ENCODE results near the gene NFU1.
A peak's percentile ranks its signal among the peaks of the same experiment; 100 is the strongest.

Gene NFU1

DNA sequence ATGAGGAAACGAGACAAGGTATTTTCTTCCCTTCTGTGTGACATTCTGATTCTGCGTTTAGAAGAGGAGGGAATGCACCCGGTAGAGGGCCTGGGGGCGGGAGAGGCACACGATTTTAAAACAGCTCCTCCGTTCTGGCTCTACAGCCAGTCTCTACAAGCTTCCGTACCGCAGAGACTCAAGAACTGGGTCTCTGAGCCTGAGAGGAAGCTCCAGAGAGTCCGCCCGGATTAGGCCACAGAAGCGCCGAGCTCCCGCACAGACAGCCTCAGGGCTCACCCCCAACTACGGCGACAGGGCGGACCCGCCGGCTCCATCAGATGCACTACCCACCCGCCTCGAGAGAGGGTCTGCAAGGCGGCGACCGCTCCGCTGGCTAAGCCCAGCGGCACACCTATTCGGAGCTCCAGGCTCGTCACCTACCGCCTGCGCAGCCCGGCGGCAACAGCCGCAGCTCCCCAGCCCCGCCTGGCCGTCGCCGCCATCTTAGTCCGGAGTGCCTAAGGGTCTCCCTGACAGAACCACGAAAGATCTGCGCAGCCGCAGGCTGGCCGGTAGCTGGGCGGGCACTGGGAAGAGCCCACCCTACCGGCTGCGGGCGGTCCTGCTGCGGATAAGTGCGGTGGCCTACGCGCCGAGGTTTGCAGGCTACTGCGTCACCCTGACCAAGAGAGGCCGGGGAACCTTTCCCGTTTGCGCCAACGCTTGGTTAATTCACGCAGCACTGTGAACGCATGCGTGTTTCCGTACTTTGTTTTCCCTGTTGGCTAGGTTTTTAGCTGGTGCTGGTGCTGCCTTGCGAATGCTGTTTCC, at the start of gene NFU1:
Gene NFU1, minus strand, starts transcription at position 498 of the 813 bp plus-strand sequence. Its CDS starts 13 bp downstream, at position 485.
- DNase-seq, result peak; percentile 97

GRCh38 chr2:69483696-69484095, 46.5 kb upstream of the NFU1 start:
- DNase-seq, result no peak

GRCh38 chr2:69483024-69483423, 45.8 kb upstream of the NFU1 start:
- no peak for DNase-seq

DNA sequence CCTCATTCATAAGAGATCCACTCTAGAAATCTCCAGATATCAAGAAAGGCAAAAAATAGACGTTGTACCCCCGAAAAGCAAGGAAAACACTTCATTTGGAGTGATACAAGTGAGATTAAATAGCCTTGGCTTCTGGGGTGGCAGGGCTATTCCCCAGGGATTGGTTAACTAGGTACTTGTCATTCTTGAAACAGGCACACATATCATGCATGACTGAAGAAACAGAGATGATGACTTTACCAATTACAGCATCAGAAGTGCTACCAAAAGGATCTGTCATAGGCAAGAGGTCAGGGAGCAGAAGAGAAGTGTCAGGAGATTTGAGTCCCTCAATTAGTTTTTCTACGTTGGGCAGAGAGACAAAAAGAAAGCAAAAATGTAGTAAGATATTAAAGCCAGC, 45.2 kb upstream of the NFU1 start:
- DNase-seq, result peak; percentile 17

DNA sequence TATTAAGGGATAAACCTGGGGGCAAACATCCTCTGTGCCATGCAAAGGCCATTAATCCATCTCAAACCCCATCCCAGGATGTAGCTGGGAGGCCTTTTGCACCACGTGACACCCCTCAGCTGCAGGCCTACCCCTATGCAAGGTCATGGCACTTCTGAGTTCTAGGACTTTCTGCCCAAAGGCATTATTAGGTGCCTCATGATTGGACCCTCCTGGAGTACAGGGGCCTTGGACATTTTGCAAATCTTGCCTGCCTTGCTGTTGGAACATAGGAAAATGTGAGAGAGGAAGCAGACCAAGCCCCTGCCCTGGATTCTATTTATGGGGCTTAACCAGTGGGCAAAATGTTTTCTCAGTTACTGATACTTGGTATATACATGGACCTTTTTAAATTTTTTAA, 44.2 kb upstream of the NFU1 start:
- no peak for DNase-seq

DNA sequence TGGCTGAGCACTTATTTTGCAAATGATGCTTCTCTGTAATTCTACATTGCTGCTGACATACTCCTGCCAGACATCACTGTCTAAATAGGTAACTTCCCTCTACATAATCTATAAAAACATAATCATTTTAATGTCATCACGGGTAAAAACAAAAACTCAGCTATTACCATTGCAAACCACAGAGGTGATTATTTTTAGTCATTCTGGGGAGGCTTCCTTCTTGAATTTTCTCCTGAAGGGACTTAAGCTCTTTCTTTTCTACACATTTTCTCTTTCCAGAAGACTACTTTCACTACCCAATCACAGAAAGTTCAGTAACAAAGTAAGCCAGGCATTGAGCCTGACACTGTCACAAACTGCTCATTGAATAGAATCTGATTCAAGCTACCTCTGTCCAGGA, 40.4 kb upstream of the NFU1 start:
- no peak for DNase-seq

- no peak for DNase-seq
Observed at GRCh38 chr2:69474688-69475087, 37.5 kb upstream of the NFU1 start.

DNA sequence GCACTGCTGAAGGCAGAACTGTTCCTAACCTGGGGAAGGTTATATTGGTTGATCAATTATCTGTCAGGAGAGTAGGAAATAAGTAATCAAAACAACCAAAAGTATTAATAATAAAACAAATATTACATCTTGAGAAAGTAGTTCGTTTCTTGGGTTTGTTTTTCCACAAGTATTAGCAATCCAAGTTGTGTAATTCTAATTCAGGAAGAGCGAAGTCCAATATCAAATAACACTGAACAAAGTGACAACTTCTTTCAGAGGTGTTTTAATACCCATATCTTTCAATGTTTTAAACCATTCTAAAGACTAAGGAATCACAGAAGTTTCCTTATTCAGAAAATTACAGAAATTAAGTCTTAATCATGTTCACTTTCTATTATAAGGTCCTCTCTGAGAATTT, 34.6 kb upstream of the NFU1 start:
- DNase-seq, result no peak

GRCh38 chr2:69470911-69471310, 33.7 kb upstream of the NFU1 start:
- DNase-seq, result no peak

DNA sequence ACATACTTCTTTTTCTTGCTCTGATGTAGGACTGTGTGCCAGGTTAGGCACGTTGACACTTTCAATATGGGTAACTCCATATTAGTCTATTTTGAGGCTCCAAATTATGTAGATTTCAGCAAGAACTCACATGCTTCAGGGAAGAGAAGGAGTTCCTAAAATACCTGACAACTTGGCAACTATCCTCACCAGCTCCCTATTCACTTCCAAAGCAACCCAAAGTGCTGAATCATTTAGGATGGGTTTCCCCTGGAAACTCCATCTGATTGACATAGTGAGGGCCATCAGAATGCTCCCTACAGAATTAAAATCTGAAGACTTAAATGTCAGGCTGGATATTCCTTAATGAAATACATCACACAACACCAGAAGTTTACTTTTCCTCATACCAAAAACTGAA, 32.5 kb upstream of the NFU1 start:
- DNase-seq, result no peak

DNA sequence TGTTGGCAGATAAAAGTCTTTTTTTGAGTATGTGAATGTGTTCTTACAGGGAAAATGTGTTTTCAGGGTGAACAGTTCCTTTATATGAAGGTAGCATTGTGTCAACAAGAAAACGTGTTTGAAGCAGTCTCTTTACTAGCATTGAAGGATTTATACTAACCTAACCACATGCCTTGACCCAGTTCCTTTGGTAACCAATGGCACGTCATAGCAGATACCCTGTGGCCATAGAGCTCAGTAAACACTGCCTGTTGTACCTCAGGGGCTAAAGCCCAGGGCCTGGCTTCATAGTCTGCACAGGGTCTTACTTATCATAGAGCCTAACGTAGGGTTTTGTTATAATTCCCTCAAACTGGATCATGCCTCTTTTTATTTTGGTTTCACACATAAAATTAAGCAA, 32.1 kb upstream of the NFU1 start:
- DNase-seq, result no peak

DNA sequence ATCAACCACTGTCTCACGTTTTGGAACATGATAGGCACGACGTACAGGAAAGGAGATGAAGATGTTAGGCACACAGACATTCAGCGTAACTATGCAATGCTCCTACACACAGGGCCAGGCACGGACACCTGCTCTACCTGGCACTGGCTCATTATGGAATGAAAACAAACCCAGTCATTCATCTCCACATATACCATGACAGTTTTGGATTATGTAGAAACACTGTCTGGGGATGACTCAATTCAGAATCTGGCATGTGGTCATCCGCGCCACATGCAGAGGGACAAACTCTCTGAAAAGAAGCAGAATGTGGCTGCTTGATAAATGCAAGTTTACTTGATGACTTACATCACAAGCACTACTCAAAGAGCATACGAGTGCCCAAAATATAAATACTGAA, 29.5 kb upstream of the NFU1 start:
- DNase-seq, result no peak

DNA sequence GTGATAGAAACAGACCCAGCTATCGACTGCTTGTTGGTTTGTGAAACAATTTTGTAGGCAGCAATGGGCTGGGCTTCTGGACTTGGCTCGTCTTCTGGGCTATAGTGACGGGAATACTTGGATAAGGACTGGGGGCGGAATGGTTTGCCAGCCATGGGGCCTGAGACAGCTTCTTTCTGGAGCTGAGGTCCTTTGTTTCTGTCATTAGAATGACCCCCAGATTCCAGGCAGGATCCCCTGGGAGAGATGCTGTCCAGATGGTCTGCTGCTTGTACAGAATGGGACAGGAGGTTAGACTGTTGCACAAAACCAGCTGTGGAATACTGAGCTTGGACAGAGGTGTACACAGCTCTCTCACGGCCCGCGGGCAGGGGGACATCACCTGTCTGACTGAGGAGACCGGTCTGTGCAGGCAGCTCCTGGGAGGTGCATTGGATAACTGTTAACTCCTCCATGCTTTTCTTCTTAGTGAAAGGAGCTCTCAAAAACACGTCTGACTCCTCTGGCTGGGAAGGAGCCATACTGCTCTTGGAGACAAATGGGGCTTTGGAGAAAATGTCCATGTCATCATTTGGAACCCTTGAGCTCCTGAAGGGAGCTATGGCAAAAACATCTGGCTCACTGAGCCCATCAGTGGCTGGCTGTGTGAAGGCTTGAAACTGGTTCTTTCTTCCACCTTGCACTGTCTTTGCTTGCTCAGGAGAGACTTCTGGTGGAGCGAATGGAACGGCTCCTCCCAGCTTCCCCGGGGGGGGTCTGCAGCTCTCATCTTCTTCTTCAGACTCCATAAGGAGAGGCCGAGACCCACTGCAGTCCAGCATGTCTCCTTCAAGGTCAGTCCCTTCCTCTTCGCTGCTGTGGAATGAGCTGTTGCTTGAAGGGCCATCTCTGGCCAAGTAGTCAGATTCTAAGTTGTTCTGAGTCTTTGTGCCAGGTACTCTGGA, 28.6 kb upstream of the NFU1 start:
- no peak for DNase-seq

- no peak for DNase-seq
Observed at GRCh38 chr2:69464575-69464974, 27.3 kb upstream of the NFU1 start.

DNA sequence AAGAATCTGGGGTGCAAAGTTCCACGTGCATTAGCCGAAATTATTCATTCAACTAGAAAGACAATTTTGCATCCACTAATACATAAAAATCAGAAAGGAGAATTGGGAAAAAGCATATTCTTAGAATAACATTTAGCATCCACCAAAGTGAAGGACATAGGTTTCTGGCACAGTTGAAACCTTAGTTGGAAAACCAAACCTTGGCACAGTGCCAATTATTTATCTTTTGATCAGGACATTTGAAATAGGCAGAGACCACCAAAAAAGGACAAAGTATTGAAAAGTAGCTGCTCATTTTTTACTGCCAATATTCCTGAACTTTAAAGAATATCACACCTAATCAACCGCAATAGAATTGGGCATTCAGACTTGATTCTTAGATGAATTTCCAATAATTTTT, 25.5 kb upstream of the NFU1 start:
- no peak for DNase-seq

DNA sequence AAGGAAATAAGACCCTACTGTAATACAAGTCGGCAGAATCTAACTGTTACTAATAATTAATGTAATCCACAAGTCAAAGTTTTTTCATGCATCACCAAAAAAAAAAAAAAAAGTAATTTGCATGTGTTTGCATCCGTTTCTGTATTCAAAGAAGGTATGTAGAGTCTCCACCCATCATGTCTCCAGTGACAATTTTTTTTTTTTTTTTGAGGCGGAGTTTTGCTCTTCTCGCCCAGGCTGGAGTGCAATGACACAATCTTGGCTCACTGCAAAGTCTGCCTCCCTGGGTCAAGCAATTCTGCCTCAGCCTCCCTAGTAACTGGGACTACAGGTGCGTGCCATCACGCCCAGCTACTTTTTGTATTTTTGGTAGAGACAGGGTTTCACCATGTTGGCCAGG, 24.2 kb upstream of the NFU1 start:
- DNase-seq, result no peak

- no peak for DNase-seq
Observed at GRCh38 chr2:69459936-69460335, 22.7 kb upstream of the NFU1 start.

GRCh38 chr2:69456950-69457445, 19.8 kb upstream of the NFU1 start:
- DNase-seq, result no peak

DNA sequence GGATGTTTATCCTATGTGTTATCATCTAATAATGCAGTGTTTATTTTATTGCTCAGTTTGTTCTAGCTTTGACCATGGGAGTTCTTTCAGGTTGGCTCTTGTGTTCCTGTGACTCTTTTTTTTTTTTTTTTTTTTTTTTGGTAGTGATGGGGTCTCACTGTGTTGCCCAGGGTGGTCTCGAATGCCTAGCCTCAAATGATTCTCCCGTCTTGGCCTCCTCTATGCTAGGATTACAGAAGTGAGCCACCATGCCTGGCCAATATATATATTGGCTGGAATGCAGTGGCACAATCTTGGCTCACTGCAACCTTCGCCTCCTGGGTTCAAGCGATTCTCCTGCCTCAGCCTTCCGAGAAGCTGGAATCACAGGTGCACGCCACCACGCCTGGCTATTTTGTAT, 18.9 kb upstream of the NFU1 start:
- DNase-seq, result no peak

- no peak for DNase-seq
Observed at GRCh38 chr2:69454976-69455375, 17.7 kb upstream of the NFU1 start.

DNA sequence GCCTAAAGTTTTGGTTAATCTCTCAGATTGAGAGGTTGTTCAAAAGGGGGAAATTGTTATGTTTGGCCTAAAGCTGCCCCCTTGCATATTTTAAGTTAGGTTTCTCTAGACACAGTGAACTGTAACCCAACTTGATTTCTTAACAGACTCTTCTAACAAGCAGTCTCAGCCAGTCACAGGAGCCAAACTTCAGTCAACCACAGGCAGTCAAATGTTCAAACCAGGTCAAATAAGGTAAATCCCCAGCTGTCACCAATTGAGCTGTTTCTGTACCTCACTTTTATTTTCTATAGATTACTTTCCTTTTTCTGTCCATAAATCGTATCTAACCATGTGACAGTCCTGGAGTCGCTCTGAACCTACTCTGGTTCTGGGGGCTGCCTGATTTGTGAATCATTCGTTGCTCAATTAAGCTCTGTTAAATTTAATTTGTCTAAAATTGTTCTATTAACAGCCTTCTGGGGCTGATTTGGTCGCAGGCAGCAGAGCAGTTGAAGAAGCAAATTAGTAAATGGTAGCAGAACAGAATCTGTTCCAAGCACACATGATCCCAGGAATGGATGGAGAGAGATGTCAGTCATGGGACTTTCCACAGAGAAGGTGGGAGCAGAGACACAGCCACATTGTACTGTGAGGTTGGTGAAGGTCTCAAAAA, 16.4 kb upstream of the NFU1 start:
- DNase-seq, result no peak

DNA sequence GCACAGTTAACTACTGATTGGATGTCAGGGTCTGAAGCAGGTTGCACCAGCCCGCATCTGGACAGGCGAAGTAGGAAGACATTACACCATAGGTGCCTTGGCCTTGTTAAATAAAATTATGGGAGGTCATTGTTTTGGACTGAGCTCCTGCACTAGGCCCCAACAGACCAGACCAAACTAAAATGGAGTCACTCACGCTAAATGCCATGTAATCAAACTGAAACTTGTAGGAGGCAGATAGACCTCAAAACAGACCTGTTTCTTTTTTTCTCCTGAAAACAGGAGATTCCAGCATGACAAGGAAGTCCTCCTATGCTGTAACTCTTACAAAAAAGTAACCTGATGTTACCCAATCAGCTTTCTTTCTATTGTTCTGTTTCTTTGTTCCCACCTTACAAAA, 15.5 kb upstream of the NFU1 start:
- no peak for DNase-seq

DNA sequence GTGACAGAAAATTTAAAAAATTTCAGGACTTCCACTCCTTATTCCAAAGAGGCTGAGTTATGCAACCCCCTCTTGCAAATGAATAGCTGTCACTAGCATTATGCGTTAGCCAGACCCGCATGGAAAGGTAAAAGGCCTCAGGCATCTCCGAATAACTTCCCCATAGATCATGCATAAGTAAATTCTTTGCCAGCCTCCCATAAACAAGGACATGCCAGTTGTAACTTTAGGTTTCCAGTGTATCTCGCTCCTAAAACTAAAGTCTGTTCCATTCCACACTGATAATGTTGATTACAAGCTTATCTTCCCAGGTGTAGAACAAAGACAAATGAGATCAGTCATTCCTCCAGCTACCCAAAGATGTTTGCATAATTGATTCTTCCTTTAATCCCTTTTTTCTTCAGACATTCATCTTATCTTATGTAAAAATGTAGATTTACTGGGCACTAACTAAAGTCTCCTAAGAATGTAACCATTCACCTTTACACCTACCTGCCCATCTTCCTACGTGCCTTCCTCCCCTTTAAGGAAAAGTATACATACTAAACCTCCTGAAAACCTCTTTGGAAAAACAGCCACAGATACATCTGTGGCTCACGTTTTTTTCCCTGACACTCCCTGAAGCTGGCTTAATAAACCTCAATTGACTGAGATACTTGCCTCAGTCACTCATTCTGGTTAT, 13.6 kb upstream of the NFU1 start:
- no peak for DNase-seq
